NCI-H1092 treated with DMSO at 0.1 percent for 48 hours (cell line): ENCODE results near the gene PSMD8.
"Not testable (repeated sequence)": the region's sequence is repeated elsewhere in the genome, so short reads cannot be mapped to it uniquely, and the experiment has no call there.

Source experiments
- DNase-seq: peaks from one replicate; lab custom pipeline; 2025; lab: John Stamatoyannopoulos, UW

Gene PSMD8

DNA sequence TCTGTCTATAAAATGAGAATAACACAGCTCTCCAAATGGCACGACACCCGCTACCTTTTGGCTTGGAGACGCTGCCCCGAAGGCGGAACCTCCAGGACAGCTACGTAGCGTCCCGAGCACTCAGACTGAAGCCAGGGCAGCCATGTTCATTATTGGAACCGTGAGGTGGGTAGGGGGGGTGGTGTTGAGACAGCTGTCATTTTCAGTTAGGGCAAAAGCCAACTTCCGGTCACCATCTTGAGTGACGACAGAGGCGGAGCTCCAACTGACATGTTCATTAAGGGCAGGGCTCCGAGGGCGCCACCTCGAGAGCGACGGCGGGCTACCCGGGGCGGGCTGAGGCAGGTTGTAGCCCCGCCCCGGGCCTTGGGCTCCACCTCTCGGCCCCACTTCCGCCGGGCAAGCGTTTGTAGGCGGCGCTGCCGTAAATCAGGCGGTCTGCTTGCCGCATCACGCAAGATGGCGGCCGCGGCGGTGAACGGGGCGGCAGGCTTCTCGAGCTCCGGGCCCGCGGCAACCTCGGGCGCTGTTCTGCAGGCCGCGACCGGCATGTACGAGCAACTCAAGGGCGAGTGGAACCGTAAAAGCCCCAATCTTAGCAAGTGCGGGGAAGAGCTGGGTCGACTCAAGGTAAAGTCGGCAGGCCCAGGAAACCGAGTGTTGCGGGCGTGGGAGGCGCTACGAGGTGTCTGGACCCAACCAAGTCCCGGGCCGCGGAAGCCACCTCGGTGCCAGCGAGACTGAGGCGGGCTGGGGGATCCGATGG lies at the start of gene PSMD8:
Gene PSMD8 (plus strand): TSS at position 240 of the 766 bp plus-strand sequence. CDS start 31 bp downstream, at position 271.
- peak; percentile 97 for DNase-seq

DNA sequence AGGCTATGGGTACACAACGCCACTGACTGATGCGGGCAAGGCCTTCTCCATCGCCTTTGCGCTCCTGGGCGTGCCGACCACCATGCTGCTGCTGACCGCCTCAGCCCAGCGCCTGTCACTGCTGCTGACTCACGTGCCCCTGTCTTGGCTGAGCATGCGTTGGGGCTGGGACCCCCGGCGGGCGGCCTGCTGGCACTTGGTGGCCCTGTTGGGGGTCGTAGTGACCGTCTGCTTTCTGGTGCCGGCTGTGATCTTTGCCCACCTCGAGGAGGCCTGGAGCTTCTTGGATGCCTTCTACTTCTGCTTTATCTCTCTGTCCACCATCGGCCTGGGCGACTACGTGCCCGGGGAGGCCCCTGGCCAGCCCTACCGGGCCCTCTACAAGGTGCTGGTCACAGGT lies 47.8 kb upstream of the PSMD8 start:
- no peak for DNase-seq

- DNase-seq = no peak
Measured at GRCh38 chr19:38329651-38330050, 44.7 kb upstream of the PSMD8 start.

DNA sequence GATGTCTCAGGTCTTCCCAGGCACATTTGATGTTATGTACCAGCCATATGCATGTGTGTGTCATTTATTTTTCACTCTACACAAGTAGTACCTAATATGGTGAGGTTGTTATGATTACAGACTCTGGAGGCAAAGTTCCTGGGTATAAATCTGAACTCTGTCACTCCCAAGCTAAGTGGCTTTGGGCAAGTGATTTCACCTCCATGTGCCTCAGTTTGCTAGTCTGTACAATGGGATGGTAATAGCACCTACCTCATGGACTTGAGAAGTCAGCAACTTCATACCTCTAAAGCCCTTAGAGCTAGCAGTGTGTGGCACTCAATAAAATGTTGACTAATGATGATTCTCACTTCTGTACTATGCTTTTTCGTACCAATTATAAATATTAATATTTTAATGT lies 42.6 kb upstream of the PSMD8 start:
- no peak for DNase-seq

DNA sequence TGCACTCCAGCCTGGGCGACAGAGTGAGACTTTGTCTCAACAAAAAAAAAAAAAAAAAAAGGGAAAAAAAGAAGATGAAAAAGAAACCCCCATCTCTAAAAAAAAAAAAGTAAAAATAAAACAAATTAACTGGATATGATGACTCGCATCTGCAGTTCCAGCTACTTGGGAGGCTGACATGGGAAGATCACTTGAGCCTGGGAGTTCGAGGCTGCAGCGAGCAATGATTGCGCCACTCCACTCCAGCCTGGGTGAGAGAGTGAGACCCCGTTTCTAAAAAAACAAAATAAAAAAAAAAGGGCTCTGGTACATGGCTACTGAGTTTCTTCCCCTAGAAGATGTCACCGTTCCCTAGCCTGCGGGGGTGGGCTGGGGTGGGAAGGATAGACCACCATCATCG lies 41.1 kb upstream of the PSMD8 start:
- no peak for DNase-seq

DNA sequence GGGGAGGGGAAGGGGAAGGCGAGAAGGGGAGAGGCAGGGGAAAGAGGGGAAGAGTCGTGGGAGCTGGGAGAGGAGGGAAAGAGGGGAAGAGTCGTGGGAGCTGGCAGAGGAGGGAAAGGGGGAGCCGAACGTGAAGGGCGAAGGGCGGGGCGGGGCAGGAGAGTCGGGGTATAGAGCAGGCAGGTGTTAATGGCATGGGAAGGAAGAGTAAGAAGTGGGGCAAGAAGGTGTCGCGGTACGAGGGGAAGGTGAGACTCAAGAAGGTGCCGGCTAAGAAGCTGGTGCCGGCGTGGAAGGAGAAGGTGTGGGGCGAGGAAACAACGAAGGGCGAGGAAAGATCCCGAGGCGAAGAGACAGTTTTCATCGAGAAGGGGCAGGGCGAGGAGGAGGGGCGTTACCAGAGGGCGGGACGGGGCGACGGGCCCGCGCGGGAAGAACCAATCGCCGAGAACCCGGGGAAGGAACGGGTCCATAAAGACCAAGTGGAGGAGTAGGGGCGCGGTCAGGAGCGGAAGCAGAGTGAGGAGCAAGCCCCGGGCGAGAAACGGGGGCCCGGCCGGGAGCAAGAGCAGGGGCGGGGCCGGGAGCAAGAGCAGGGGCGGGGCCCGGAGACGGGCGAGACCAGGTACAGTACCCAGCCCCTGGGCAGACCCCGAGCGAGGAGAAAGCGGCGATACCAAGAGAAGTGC lies 38.3 kb upstream of the PSMD8 start:
- DNase-seq = peak; percentile 83

GRCh38 chr19:38336638-38337359 lies 37.6 kb upstream of the PSMD8 start:
- DNase-seq = peak; percentile 78

GRCh38 chr19:38337360-38337653 lies 37.1 kb upstream of the PSMD8 start:
- no peak for DNase-seq

- DNase-seq = not testable (repeated sequence)
Measured at GRCh38 chr19:38339011-38339410, 35.4 kb upstream of the PSMD8 start.

DNA sequence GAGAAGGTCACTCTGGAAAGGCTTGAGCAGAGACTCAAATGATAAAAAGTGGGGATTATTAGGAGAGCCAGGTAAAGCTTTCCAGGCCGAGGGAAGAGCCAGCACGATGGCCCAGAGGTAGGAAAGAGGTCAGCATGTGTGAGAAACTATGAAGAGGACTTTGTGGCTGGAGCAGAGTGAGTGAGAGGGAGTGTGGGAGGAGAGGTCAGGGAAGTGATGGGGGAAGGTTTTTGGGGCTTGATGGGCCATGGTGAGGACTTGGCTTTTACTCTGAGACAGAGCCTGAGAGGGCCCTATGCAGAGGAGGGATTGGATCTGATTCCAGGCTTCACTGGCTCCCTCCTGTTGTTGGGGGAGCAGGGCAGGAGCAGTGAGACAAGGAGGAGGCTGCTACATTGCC lies 33.4 kb upstream of the PSMD8 start:
- DNase-seq = no peak

DNA sequence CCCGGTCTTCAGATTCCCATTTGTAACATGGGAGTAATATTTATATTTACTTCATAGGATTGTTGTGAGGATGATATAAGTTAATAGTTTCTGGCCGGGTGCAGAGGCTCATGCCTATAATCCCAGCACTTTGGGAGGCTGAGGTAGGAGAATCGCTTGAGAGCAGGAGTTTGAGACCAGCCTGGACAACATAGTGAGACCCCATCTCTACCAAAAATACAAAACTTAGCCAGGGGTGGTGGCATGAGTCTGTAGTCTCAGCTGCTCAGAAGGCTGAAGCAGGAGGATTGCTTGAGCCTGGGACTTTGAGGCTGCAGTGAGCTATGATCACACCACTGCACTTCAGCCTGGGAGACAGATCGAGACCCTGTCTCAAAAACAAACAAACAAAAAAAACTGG lies 27.5 kb upstream of the PSMD8 start:
- no peak for DNase-seq

DNA sequence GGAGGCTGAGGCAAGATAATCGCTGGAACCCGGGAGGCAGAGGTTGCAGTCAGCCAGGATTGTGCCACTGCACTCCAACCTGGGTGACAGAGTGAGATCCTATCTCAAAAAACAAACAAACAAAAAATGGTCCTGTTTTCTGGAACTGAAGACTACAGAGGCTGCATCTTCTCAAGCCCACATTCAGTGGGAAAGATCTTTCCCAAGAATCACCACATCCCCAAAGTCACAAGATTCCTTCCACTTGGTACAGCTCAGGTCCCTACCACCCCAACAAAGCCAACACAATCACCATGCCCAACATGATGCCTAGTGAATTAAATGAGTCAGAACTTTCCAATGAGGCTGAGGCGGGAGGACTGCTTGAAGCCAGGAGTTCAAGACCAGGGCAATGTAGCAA lies 23.5 kb upstream of the PSMD8 start:
- DNase-seq = no peak

DNA sequence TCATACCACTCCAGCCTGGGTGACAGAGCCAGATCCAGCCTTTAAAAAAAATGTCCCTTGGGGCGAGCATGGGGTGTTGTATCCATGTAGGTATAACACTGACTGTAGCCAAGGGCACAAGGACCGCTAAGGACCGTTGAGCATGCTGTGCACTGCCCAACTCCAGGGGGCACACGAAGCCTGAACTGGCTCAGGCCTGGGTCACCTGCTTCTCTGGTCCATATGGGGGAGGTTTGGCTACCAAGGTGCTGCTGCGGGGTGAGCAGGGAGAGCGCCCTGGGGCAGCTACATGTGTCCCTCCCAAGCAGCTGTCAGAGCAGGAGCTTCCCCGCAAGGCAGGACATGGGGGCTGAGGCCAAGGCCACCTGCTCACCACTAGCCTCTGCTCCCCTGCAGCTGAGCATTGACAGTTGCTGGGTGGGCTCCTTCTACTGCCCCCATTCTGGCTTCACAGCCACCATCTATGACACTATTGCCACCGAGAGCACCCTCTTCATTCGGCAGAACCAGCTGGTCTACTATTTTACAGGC lies 22.4 kb upstream of the PSMD8 start:
- no peak for DNase-seq

DNA sequence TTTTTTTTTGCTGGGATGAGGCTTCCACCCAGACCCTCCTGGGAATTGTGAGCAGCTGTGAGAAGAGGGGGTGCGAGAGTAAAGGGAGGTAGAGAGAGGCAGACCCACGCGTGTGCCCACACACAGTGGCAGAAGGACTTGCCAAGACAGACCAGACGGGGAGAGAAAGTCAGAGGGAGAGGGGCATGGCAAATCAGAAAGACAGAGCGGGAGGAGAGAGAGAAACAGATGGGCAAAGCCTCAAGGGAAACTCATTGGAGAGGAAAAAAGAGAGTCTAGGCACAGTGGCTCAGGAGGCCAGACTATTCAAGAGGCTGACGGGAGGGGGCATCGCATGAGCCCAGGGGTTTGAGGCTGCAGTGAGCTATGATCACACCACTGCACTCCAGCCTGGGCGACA lies 21.8 kb upstream of the PSMD8 start:
- DNase-seq = no peak

DNA sequence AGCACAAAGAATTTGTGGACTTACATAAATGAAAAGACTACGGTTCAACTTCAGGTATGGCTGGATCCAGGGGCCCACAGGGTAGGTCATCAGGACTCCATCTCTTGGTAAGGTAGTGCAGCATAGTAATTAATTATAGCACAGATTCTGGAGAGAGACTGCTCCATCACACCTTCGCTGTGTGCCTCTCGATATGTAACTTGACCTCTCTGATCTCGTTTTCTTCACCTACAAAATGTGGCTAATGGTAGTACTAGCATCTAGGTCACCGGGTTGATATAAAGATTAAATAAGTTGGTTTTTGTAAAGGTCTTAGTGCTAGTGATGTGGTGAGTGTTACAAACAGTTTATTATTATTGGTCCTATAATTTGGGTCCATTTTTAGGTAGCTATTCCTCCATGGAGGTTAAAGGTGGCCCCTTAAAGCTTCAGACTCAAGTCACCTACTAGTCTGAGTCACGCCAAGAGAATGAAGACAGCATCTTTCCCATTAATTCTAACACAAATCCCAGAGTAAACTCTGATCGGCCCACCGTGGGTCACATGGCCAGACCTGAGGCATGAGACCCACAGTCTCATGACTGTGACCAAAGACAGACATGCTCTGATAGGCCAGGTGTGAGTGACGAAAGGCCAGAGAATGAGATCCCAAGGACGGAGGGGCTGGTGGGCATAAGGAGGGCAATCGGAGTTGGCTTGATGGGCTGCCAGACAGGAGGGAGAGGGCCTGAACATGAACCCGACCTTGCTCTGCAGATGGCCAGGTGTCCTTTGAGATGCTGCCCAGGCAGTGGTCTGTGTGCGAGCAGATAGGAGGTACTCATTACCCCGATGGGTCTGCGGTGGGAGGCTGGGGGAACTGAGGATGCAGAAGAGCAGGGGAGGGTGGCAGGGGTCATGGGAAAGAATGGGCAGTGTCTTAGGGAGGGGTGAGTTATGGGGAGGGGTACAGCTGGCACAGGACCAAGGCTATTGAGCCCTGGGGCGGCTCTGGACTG lies 18.3 kb upstream of the PSMD8 start:
- no peak for DNase-seq

GRCh38 chr19:38358071-38358470 lies 16.3 kb upstream of the PSMD8 start:
- DNase-seq = no peak

DNA sequence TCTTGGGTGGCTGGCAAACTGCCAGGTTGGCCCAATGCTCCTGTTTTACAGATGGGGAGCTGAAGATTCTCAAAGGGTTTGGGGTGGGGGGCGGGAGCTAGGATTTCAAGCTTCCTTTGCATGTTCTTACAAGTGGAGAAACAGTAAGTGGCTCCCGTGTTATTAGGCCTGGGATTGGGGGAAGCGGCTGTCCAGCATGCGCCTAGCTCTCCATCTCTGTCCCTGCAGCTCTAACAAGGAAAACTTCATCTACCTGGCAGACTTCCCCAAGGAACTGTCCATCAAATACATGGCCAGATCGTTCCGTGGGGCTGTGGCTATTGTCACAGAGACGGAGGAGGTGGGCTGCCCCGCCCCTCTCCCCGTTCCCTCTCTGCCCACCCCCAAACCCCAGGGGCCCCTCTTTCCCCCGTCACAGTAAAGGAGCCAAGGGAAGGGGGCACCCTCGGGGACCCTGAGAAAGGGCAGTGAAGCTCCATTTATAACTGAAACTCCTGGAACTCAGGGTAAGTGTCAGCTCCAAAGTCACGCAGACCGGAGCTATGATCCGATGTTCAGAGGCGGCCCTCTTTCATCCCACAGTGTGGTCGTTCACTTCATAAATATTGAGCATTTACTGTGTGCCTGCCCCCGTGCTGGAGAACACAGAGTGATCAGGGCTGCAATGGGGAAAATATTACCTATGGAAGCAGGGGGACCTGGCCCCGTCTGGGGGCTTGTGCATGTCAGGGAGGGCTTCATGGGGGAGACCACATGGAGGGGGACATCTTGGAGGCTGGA lies 14.9 kb upstream of the PSMD8 start:
- no peak for DNase-seq

DNA sequence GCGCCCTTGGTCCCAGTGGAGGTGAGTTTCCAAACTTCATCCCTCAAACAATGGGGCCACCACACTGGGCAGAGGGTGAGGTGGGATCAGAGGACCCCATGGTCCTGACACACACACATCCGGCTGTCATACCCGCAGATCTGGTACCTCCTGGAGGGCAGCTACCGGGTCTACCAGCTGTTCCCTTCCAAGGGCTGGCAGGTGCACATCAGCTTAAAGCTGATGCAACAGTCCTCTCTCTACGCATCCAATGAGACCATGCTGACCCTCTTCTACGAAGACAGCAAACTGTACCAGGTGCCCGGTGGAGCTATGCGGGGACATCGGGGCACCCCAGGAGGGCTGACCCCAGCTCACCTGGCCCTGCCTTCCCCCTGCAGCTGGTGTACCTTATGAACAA lies 14.0 kb upstream of the PSMD8 start:
- DNase-seq = no peak

DNA sequence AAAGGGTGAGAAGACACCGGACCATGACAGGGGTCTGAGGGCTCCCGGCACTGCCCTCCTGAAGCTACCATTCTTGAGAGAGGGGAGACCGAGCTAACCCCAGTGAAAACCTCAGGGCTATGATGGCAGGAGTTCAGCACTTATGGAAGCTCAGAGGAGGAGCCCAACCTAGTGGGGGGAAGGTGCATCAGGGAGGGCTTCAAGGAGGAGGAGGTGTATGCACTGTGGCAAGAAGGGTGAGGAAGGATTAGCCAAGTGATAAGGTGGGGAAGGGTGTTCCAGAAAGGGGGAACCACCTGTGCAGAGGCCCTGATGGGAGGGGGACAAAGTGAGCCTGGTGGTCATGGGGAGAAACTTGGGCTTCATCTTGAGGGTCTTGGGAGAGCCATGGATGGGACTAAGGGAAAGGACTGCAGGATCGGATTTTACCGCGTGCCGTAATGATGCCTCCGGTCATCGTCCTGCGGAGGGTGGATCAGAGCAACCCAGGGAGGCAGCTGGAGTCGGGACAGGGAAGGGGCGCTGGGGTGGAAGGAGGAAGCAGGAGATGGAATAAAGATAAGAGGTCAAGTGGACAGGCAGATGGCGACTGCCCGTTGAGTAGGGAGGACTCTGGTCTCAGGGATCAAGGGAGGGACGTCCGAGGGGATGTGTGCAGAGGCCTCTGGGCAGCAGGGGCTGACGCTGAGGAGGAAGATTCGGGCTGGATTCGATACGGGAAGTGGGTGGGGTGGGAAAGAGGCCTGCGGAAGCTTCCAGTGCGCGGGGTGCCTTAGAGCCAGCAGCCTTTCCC lies 13.3 kb upstream of the PSMD8 start:
- DNase-seq = no peak

- DNase-seq = peak; percentile 40
Measured at GRCh38 chr19:38361633-38362075, 12.7 kb upstream of the PSMD8 start.
